Keratinocyte (primary cell): ENCODE data around the gene CYP27B1.

Experiments
- EZH2 ChIP-seq: IDR thresholded peaks from one replicate; pipeline ENCODE4 v1.6.1; 2012; ENCODE audit warnings: inconsistent platforms, mild to moderate bottlenecking, low read length, moderate library complexity
- TF ChIP-seq, protein P1 (sequence below), 3 experiments: IDR thresholded peaks in 1 of 3; conservative IDR thresholded peaks in 1 of 3; optimal IDR thresholded peaks in 1 of 3; 2 replicates in 2 of 3; 3 replicates in 1 of 3; pipeline versions ENCODE3 to v1.5.1; 2011; ENCODE audit warnings: low read length in 3 of 3, mild to moderate bottlenecking in 3 of 3, moderate library complexity in 2 of 3, control low read depth in 1 of 3, inconsistent platforms in 1 of 3; ENCODE audit not compliant: insufficient read depth in 2 of 3; ENCODE audit errors: extremely low read depth in 1 of 3

DNA sequence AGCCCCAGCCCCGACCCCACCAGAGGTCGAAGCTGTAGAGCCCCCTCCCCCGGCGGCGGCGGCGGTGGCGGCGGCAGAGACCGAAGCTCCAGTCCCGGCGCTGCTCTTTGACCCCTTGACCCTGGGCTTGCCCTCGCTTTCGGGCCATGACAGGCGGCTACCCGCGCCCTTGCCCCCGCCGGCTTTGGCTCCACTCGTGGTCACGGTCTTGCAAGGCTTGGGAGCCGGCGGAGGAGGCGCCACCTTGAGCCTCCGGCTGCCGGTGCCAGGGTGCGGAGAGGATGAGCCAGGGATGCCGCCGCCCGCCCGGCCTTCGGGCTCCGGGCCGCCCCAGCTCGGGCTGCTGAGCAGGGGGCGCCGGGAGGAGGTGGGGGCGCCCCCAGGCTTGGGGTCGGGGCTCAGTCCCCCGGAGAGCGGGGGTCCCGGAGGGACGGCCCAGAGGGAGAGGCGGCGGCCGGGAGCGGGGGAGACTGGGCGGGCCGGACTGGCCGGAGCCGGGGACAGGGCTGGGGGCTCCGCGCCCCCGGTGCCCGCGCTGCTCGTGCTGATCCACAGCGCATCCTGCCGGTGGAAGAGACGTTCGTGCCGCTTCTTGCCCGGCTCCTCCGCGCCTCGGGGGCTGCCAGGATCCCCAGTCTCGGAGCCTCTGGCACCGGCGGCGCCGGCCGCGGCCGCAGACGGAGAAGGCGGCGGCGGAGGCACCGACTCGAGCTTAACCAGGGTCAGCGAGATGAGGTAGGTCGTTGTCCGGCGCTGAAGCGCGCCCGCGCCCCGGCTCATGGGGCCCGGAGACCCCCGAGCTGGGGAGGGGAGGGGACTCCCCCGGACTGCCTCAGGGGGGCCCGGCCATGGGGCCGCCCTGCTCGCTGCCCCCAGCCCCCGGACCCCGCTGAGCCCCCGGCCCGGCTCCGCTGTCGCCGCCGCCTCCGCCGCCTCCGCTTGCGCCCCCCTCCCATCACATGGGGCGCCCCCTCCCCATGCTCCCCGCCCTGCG, 29.1 kb downstream of the CYP27B1 start:
- TF ChIP-seq, protein P1, sequence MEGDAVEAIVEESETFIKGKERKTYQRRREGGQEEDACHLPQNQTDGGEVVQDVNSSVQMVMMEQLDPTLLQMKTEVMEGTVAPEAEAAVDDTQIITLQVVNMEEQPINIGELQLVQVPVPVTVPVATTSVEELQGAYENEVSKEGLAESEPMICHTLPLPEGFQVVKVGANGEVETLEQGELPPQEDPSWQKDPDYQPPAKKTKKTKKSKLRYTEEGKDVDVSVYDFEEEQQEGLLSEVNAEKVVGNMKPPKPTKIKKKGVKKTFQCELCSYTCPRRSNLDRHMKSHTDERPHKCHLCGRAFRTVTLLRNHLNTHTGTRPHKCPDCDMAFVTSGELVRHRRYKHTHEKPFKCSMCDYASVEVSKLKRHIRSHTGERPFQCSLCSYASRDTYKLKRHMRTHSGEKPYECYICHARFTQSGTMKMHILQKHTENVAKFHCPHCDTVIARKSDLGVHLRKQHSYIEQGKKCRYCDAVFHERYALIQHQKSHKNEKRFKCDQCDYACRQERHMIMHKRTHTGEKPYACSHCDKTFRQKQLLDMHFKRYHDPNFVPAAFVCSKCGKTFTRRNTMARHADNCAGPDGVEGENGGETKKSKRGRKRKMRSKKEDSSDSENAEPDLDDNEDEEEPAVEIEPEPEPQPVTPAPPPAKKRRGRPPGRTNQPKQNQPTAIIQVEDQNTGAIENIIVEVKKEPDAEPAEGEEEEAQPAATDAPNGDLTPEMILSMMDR (optimal IDR thresholded peaks at IDR 0.05 in 1 of 3, IDR thresholded peaks at IDR 0.05 in 1 of 3, conservative IDR thresholded peaks at IDR 0.05 in 1 of 3; ENCODE audit: extremely low read depth in 1 of 3, insufficient read depth in 2 of 3, low read length in 3 of 3) = peak in 2 of 3 experiments; percentile 39 to 59
- peak; percentile 85 for TF ChIP-seq EZH2
